Right lobe of liver (tissue), 4 donors: Measurements from ENCODE around the gene METAP1.

Experiments used
- CTCF ChIP-seq, 4 donors: fragments of 200-600 bp in 3 of 4; fragments of 450-650 bp in 1 of 4; IDR thresholded peaks; one replicate each; pipeline versions ENCODE4 v1.5.1 to v1.8.0; 2016 to 2022; ENCODE audit warnings: antibody characterized with exemption in 4 of 4, mild to moderate bottlenecking in 2 of 4
- POLR2A ChIP-seq: fragments of 450-650 bp; IDR thresholded peaks from one replicate; pipeline ENCODE4 v1.6.1; 2017; ENCODE audit warnings: antibody characterized with exemption, mild to moderate bottlenecking
- donor health status: DM: no; HTN: no; CAD: no.
- donor health status: DM: no; HTN: no; CAD: no.
- donor health status: DM: no; HTN: yes; CAD: no.

- TF ChIP-seq CTCF (IDR thresholded peaks at IDR 0.05): no peak
- no peak for TF ChIP-seq POLR2A
Observed at GRCh38 chr4:98959411-98959810, 36.1 kb upstream of the METAP1 start.
